Measurements from ENCODE around the gene FAM169A. TPM values are rescaled to one million over a fixed set of nuclear protein-coding genes. Genes with fewer than 3 reads are reported as not detected.

FAM169A gene
- total and polyA plus RNA-seq, 2 donors (not counting 1 experiment from before 2014, with no cell fraction given) = 2.1 to 9.4 TPM

DNA sequence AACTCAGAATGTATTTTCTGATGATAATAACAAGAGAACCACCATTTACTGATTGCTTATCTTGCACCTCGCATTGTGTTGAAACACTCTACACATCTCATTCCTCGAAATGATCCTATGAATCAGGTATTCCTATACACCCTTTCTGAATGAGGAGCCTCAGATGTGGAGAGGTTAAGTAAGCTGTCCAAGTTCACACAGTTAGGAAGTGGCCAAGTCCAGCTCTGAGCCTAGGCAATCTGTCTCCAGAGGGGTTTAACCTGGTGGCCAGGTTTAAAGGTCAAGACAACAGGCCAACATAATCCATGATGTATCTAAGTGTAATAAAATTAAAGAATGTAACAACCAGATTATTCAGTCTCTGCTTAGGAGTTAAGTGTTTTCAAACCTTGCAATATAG, 12.9 kb downstream of the FAM169A start:
- Histone ChIP-seq H3K79me2 (ENCODE audit: control insufficient read depth, insufficient read depth, low read length) (peaks cover 21% of the 10 kb centered on the region), H3K9me3 (ENCODE audit: control extremely low read depth in 1 of 3, control insufficient read depth in 2 of 3, insufficient read depth in 1 of 3, low read length in 2 of 3) (peaks cover 0 to 3% (median 0%) of the 10 kb centered on the region in 3 donors), H3K27ac (ENCODE audit: low read length in 2 of 2) (no peak overlapping the region), H3K4me1 (ENCODE audit: control insufficient read depth in 2 of 2, insufficient read depth in 2 of 2, low read length in 2 of 2) (peaks cover 0 to 17% of the 10 kb centered on the region in 2 donors), H3K27me3 (replicated peaks in 1 of 4; ENCODE audit: control extremely low read depth in 1 of 4, control insufficient read depth in 3 of 4, insufficient read depth in 4 of 4, low read length in 3 of 4) (no peaks in the 10 kb centered on the region), H2AFZ (ENCODE audit: insufficient read depth, low read depth, low read length, poor library complexity, severe bottlenecking) (no peak overlapping the region), H4K20me1 (ENCODE audit: control insufficient read depth, insufficient read depth, low read length, poor library complexity, severe bottlenecking) (no peaks in the 10 kb centered on the region), H3K9ac (ENCODE audit: low read length) (no peak overlapping the region), H3K4me3 (ENCODE audit: control extremely low read depth in 1 of 5, extremely low read depth in 1 of 5, insufficient read depth in 1 of 5, low read depth in 2 of 5, low read length in 4 of 5) (no peak overlapping the region), H3K36me3 (replicated peaks in 1 of 2; ENCODE audit: control extremely low read depth in 1 of 2, control insufficient read depth in 1 of 2, extremely low read depth in 1 of 2, insufficient read depth in 2 of 2, low read length in 1 of 2) (no peaks in the 10 kb centered on the region), H3K4me2 (replicated peaks; ENCODE audit: low read depth, low read length, poor library complexity, severe bottlenecking) (no peak overlapping the region)
- Mint-ChIP-seq H3K4me1 (peaks cover 25% of the 10 kb centered on the region), H3K9me3 (ENCODE audit: insufficient read depth) (peaks cover 2% of the 10 kb centered on the region), H3K27ac (no peak overlapping the region), H3K27me3 (no peaks in the 10 kb centered on the region), H3K4me3 (no peak overlapping the region)
- ChIA-PET CTCF (interaction anchor here (1.0 kb wide), 1 partner anchor 87 kb away, joined by 3 read pairs; no protein-coding TSS in a partner anchor), POLR2A (no interaction called here)
- TF ChIP-seq EZH2 (IDR thresholded peaks at IDR 0.05; ENCODE audit: borderline replicate concordance, insufficient read depth, low read depth, low read length, poor library complexity, severe bottlenecking) = no peak
- TF ChIP-seq, protein P1, sequence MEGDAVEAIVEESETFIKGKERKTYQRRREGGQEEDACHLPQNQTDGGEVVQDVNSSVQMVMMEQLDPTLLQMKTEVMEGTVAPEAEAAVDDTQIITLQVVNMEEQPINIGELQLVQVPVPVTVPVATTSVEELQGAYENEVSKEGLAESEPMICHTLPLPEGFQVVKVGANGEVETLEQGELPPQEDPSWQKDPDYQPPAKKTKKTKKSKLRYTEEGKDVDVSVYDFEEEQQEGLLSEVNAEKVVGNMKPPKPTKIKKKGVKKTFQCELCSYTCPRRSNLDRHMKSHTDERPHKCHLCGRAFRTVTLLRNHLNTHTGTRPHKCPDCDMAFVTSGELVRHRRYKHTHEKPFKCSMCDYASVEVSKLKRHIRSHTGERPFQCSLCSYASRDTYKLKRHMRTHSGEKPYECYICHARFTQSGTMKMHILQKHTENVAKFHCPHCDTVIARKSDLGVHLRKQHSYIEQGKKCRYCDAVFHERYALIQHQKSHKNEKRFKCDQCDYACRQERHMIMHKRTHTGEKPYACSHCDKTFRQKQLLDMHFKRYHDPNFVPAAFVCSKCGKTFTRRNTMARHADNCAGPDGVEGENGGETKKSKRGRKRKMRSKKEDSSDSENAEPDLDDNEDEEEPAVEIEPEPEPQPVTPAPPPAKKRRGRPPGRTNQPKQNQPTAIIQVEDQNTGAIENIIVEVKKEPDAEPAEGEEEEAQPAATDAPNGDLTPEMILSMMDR (IDR thresholded peaks at IDR 0.05) = no peak
- WGBS (ENCODE audit: insufficient coverage) = no CpG with 5 or more reads among the region's 2 CpGs
- no peak for ATAC-seq (ENCODE audit: low read depth)
- DNase-seq = no peak
- intact Hi-C loops (cut with micrococcal nuclease) = no loop called here

GRCh38 chr5:74851684-74852353, 14.4 kb downstream of the FAM169A start:
- intact Hi-C loops (cut with micrococcal nuclease) = no loop called here
- H3K4me3 ChIP-seq (ENCODE audit: control extremely low read depth in 1 of 5, extremely low read depth in 1 of 5, insufficient read depth in 1 of 5, low read depth in 2 of 5, low read length in 4 of 5) = peak overlapping the region in 1 of 5 experiments; percentile 25
- POLR2A ChIA-PET = no interaction called here

More at GRCh38 chr5:74851684-74852353, 14.4 kb downstream of the FAM169A start:
- H3K79me2 ChIP-seq (ENCODE audit: control insufficient read depth, insufficient read depth, low read length) = peaks cover 25% of the 10 kb centered on the region
- peaks cover 33% of the 10 kb centered on the region for H3K4me1 Mint-ChIP-seq
- DNase-seq = no peak
- no peak for ATAC-seq (ENCODE audit: low read depth)
- H3K4me2 ChIP-seq (replicated peaks; ENCODE audit: low read depth, low read length, poor library complexity, severe bottlenecking) = peak overlapping the region; percentile 59
- peaks cover 2% of the 10 kb centered on the region for H3K9me3 Mint-ChIP-seq (ENCODE audit: insufficient read depth)
- peak overlapping the region in 1 of 2 donors; percentile 4 for H3K27ac ChIP-seq (ENCODE audit: low read length in 2 of 2)
- H3K36me3 ChIP-seq (replicated peaks in 1 of 2; ENCODE audit: control extremely low read depth in 1 of 2, control insufficient read depth in 1 of 2, extremely low read depth in 1 of 2, insufficient read depth in 2 of 2, low read length in 1 of 2) = no peaks in the 10 kb centered on the region
- H3K27ac Mint-ChIP-seq = no peak overlapping the region
- H3K4me3 Mint-ChIP-seq = peak overlapping the region; percentile 75
- H3K9ac ChIP-seq (ENCODE audit: low read length) = peak overlapping the region; percentile 20
- H3K4me1 ChIP-seq (ENCODE audit: control insufficient read depth in 2 of 2, insufficient read depth in 2 of 2, low read length in 2 of 2) = peaks cover 0 to 22% of the 10 kb centered on the region in 2 donors
- H4K20me1 ChIP-seq (ENCODE audit: control insufficient read depth, insufficient read depth, low read length, poor library complexity, severe bottlenecking) = no peaks in the 10 kb centered on the region
- H2AFZ ChIP-seq (ENCODE audit: insufficient read depth, low read depth, low read length, poor library complexity, severe bottlenecking) = peak overlapping the region; percentile 30
- TF ChIP-seq EZH2 (IDR thresholded peaks at IDR 0.05; ENCODE audit: borderline replicate concordance, insufficient read depth, low read depth, low read length, poor library complexity, severe bottlenecking) = no peak
- TF ChIP-seq, protein P1 (IDR thresholded peaks at IDR 0.05) = no peak
- 25% methylated on average over 2 of the region's 4 CpGs for WGBS (ENCODE audit: insufficient coverage)
- no peaks in the 10 kb centered on the region for H3K27me3 Mint-ChIP-seq
- H3K9me3 ChIP-seq (ENCODE audit: control extremely low read depth in 1 of 3, control insufficient read depth in 2 of 3, insufficient read depth in 1 of 3, low read length in 2 of 3) = peaks cover 0 to 3% (median 0%) of the 10 kb centered on the region in 3 donors
- H3K27me3 ChIP-seq (replicated peaks in 1 of 4; ENCODE audit: control extremely low read depth in 1 of 4, control insufficient read depth in 3 of 4, insufficient read depth in 4 of 4, low read length in 3 of 4) = no peaks in the 10 kb centered on the region
- CTCF ChIA-PET = no interaction called here
